MM.1S (cell line): Measurements from ENCODE around the gene KLHDC1.
A peak's percentile ranks its signal among the peaks of the same experiment; 100 is the strongest.
"Not testable (repeated sequence)": the region's sequence is repeated elsewhere in the genome, so short reads cannot be mapped to it uniquely, and the experiment has no call there.

Experiments used
- DNase-seq: peaks from one replicate; pipeline ENCODE4 v3.0.0-alpha.2; 2015
- H2AFZ ChIP-seq: fragments of 300-600 bp; sonication (generic); 2 replicates; pipeline ENCODE4 v1.6.0; 2016; ENCODE audit warnings: antibody characterized with exemption, low read length
- H3F3A ChIP-seq: fragments of 300-600 bp; sonication (generic); 2 replicates; pipeline ENCODE4 v1.6.1; 2016; ENCODE audit warnings: mild to moderate bottlenecking, antibody characterized with exemption, low read length, moderate library complexity, mixed read lengths; ENCODE audit not compliant: insufficient read depth
- H3K27ac ChIP-seq: fragments of 300-600 bp; sonication (generic); 2 replicates; pipeline ENCODE4 v1.5.1; 2016; ENCODE audit warnings: mild to moderate bottlenecking, low read length
- H3K27me3 ChIP-seq: fragments of 300-600 bp; sonication (generic); replicated peaks from 2 replicates; pipeline ENCODE4 v1.6.0; 2016; ENCODE audit warnings: low read length; ENCODE audit not compliant: insufficient read depth
- H3K36me3 ChIP-seq: fragments of 300-600 bp; sonication (generic); replicated peaks from 2 replicates; pipeline ENCODE4 v1.6.1; 2016; ENCODE audit warnings: mild to moderate bottlenecking, low read length, mixed read lengths; ENCODE audit not compliant: insufficient read depth
- H3K4me1 ChIP-seq: fragments of 300-600 bp; sonication (generic); 2 replicates; pipeline ENCODE4 v1.6.1; 2016; ENCODE audit warnings: low read length, mixed read lengths
- H3K4me2 ChIP-seq: fragments of 300-600 bp; sonication (generic); 2 replicates; pipeline ENCODE4 v1.6.0; 2016; ENCODE audit warnings: low read depth, low read length
- H3K4me3 ChIP-seq: fragments of 300-600 bp; sonication (generic); 2 replicates; pipeline ENCODE4 v1.5.1; 2016; ENCODE audit warnings: low read length, mixed read lengths
- H3K79me2 ChIP-seq: fragments of 300-600 bp; sonication (generic); 2 replicates; pipeline ENCODE4 v1.6.1; 2016; ENCODE audit warnings: mixed run types, low read length, mixed read lengths
- H3K9ac ChIP-seq: fragments of 300-600 bp; sonication (generic); 2 replicates; pipeline ENCODE4 v1.6.1; 2016; ENCODE audit warnings: low read length, mixed read lengths
- H3K9me2 ChIP-seq: fragments of 300-600 bp; sonication (generic); replicated peaks from 2 replicates; pipeline ENCODE4 v1.6.1; 2016; ENCODE audit warnings: mild to moderate bottlenecking, low read length, mixed read lengths; ENCODE audit not compliant: insufficient read depth
- H3K9me3 ChIP-seq: fragments of 300-600 bp; sonication (generic); replicated peaks from 2 replicates; pipeline ENCODE4 v1.6.1; 2016; ENCODE audit warnings: mild to moderate bottlenecking, low read length, mixed read lengths; ENCODE audit not compliant: insufficient read depth
- H4K20me1 ChIP-seq: fragments of 300-600 bp; sonication (generic); 2 replicates; pipeline ENCODE4 v1.6.1; 2016; ENCODE audit warnings: mild to moderate bottlenecking, low read length, moderate library complexity, mixed read lengths; ENCODE audit not compliant: insufficient read depth
- CTCF ChIP-seq: fragments of 300-600 bp; sonication (generic); IDR thresholded peaks from 2 replicates; pipeline ENCODE4 v1.5.1; 2016; ENCODE audit warnings: antibody characterized with exemption, low read length, mixed read lengths
- EZH2 ChIP-seq: fragments of 300-600 bp; sonication (generic); optimal IDR thresholded peaks from 2 replicates; pipeline ENCODE3; 2017; ENCODE audit warnings: low read depth, mild to moderate bottlenecking, antibody characterized with exemption, low read length, mixed read lengths
- EZH2phosphoT487 ChIP-seq: fragments of 300-600 bp; sonication (generic); IDR thresholded peaks from 2 replicates; pipeline ENCODE4 v1.6.1; 2018; ENCODE audit warnings: antibody characterized with exemption, low read length

KLHDC1 gene

GRCh38 chr14:49692811-49693734, at the start of gene KLHDC1:
TSS of gene KLHDC1 (plus strand) at chr14:49693120. CDS start at chr14:49693195, 75 bp downstream.
- Histone ChIP-seq H3K9me3 (no peaks in the 10 kb centered on the region), H3K27ac (no peak within 1 kb of the TSS), H3K79me2 (no peaks in the 10 kb centered on the region), H3K4me2 (peak within 1 kb of the TSS; percentile 69), H3K27me3 (no peaks in the 10 kb centered on the region), H3K36me3 (no peaks in the 10 kb centered on the region), H3K4me1 (no peaks in the 10 kb centered on the region), H3K4me3 (peak within 1 kb of the TSS; percentile 65), H4K20me1 (no peaks in the 10 kb centered on the region), H2AFZ (peak within 1 kb of the TSS; percentile 69), H3K9ac (peak within 1 kb of the TSS; percentile 16; the same call in 1 of the 2 replicates), H3K9me2 (no peaks in the 10 kb centered on the region), H3F3A (0 out of 2 replicates have a peak, but pooled peaks cover 3% of the 10 kb centered on the region)
- TF ChIP-seq EZH2phosphoT487 (no peak), CTCF (no peak), EZH2 (no peak)
- peak; percentile 7 for DNase-seq

DNA sequence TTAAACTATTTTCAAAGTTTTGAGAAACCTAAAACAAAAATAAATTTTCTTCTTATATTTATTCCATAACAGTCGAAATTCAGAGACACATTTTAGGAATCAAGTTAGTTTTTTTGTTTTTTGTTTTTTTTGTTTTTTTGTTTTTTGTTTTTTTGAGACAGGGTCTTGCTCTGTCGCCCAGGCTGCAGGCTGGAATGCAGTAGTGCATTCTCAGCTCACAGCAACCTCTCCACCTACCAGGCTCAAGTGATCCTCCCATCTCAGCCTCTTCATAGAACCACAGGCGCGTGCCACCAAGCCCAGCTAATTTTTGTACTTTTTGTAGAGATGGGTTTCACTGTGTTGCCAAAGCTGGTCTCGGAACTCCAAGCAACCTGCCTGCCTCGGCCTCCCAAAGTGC, 39.4 kb upstream of the KLHDC1 start:
- Histone ChIP-seq H2AFZ (no peak overlapping the region), H3K36me3 (no peaks in the 10 kb centered on the region), H3F3A (no peaks in the 10 kb centered on the region), H3K4me3 (no peak overlapping the region), H3K79me2 (no peaks in the 10 kb centered on the region), H3K9me3 (no peaks in the 10 kb centered on the region), H4K20me1 (no peaks in the 10 kb centered on the region), H3K27me3 (no peaks in the 10 kb centered on the region), H3K4me1 (no peaks in the 10 kb centered on the region), H3K9ac (no peak overlapping the region), H3K9me2 (no peaks in the 10 kb centered on the region), H3K27ac (no peak overlapping the region), H3K4me2 (no peak overlapping the region)
- no peak for DNase-seq
- TF ChIP-seq CTCF: no peak
- TF ChIP-seq EZH2phosphoT487: no peak
- no peak for TF ChIP-seq EZH2

- Histone ChIP-seq H4K20me1 (no peaks in the 10 kb centered on the region), H3K9me2 (no peaks in the 10 kb centered on the region), H3K4me1 (no peaks in the 10 kb centered on the region), H3K4me3 (no peak overlapping the region), H3K9ac (no peak overlapping the region), H3F3A (no peaks in the 10 kb centered on the region), H3K79me2 (no peaks in the 10 kb centered on the region), H3K36me3 (no peaks in the 10 kb centered on the region), H3K9me3 (no peaks in the 10 kb centered on the region), H2AFZ (no peak overlapping the region), H3K27ac (no peak overlapping the region), H3K4me2 (no peak overlapping the region), H3K27me3 (no peaks in the 10 kb centered on the region)
- no peak for DNase-seq
- TF ChIP-seq EZH2 (no peak), CTCF (no peak), EZH2phosphoT487 (no peak)
These were observed 38.4 kb upstream of the KLHDC1 start for GRCh38 chr14:49654511-49654910.

- not testable (repeated sequence) for H2AFZ ChIP-seq, H3K79me2 ChIP-seq, H3K9me3 ChIP-seq, H3K36me3 ChIP-seq, H3K4me1 ChIP-seq, H3K27ac ChIP-seq, DNase-seq, H3K4me3 ChIP-seq, H3K9ac ChIP-seq, H4K20me1 ChIP-seq, H3K4me2 ChIP-seq, H3K9me2 ChIP-seq, H3K27me3 ChIP-seq, H3F3A ChIP-seq
These were observed 35.4 kb upstream of the KLHDC1 start for GRCh38 chr14:49657500-49657899.
